Cardiac fibroblast (primary cell): ENCODE results near the gene OGDHL.

Experiments
- DNase-seq, 2 donors: peaks; one replicate each; pipeline versions ENCODE4 v3.0.0 to v3.0.0-alpha.2; 2010; ENCODE audit warnings: low read depth in 2 of 2
- H3K4me3 ChIP-seq, 2 donors: replicated peaks in 1 of 2; 1 replicate in 1 of 2; 2 replicates in 1 of 2; pipeline ENCODE4 v1.5.1; 2011; ENCODE audit warnings: low read depth in 2 of 2, low read length in 2 of 2, mild to moderate bottlenecking in 2 of 2, moderate library complexity in 1 of 2
- CTCF ChIP-seq: IDR thresholded peaks from one replicate; pipeline ENCODE4 v1.5.1; 2011; ENCODE audit warnings: low read depth, mild to moderate bottlenecking, low read length, inconsistent platforms

The OGDHL gene

GRCh38 chr10:49745756-49746155, 16.4 kb downstream of the OGDHL start:
- DNase-seq = no peak
- TF ChIP-seq CTCF = no peak

GRCh38 chr10:49744924-49745605, 17.1 kb downstream of the OGDHL start:
- TF ChIP-seq CTCF = no peak
- DNase-seq = no peak
- no peak overlapping the region for H3K4me3 ChIP-seq

More at GRCh38 chr10:49745756-49746155, 16.4 kb downstream of the OGDHL start:
- H3K4me3 ChIP-seq = no peak overlapping the region

GRCh38 chr10:49744091-49744685, 17.9 kb downstream of the OGDHL start:
- no peak for TF ChIP-seq CTCF
- no peak for DNase-seq
- H3K4me3 ChIP-seq = no peak overlapping the region

GRCh38 chr10:49743464-49744075, 18.6 kb downstream of the OGDHL start:
- no peak for TF ChIP-seq CTCF
- DNase-seq = no peak
- H3K4me3 ChIP-seq = no peak overlapping the region

- TF ChIP-seq CTCF = no peak
- no peak overlapping the region for H3K4me3 ChIP-seq
Measured at GRCh38 chr10:49742683-49743463, 19.2 kb downstream of the OGDHL start.

GRCh38 chr10:49741108-49741995, 20.8 kb downstream of the OGDHL start:
- TF ChIP-seq CTCF = no peak
- H3K4me3 ChIP-seq = no peak overlapping the region
- DNase-seq = peak in 1 of 2 donors; percentile 5

More at GRCh38 chr10:49742683-49743463, 19.2 kb downstream of the OGDHL start:
- no peak for DNase-seq
